ENCODE results near the gene NDST3.

GRCh38 chr4:118259111-118259510 lies 224.8 kb downstream of the NDST3 start:
- TF ChIP-seq, protein P1, sequence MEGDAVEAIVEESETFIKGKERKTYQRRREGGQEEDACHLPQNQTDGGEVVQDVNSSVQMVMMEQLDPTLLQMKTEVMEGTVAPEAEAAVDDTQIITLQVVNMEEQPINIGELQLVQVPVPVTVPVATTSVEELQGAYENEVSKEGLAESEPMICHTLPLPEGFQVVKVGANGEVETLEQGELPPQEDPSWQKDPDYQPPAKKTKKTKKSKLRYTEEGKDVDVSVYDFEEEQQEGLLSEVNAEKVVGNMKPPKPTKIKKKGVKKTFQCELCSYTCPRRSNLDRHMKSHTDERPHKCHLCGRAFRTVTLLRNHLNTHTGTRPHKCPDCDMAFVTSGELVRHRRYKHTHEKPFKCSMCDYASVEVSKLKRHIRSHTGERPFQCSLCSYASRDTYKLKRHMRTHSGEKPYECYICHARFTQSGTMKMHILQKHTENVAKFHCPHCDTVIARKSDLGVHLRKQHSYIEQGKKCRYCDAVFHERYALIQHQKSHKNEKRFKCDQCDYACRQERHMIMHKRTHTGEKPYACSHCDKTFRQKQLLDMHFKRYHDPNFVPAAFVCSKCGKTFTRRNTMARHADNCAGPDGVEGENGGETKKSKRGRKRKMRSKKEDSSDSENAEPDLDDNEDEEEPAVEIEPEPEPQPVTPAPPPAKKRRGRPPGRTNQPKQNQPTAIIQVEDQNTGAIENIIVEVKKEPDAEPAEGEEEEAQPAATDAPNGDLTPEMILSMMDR (optimal IDR thresholded peaks at IDR 0.05 in 1 of 3, IDR thresholded peaks at IDR 0.05 in 1 of 3, conservative IDR thresholded peaks at IDR 0.05 in 1 of 3; ENCODE audit: extremely low read depth in 1 of 3, insufficient read depth in 2 of 3, low read length in 3 of 3): no peak
- TF ChIP-seq EZH2 (IDR thresholded peaks at IDR 0.05; ENCODE audit: low read length): no peak
